ENCODE results near the gene AGR2.
"Not testable (repeated sequence)": the region's sequence is repeated elsewhere in the genome, so short reads cannot be mapped to it uniquely, and the experiment has no call there.

The AGR2 gene

GRCh38 chr7:16773326-16773725 lies 31.5 kb downstream of the AGR2 start:
- no peak for DNase-seq

GRCh38 chr7:16770657-16771329 lies 34.0 kb downstream of the AGR2 start:
- DNase-seq, result no peak

- DNase-seq, result not testable (repeated sequence)
Observed at GRCh38 chr7:16769994-16770393, 34.8 kb downstream of the AGR2 start.

- no peak for DNase-seq
Observed at GRCh38 chr7:16765436-16765859, 39.4 kb downstream of the AGR2 start.

- DNase-seq, result no peak
Observed at GRCh38 chr7:16764942-16765341, 39.9 kb downstream of the AGR2 start.

GRCh38 chr7:16762177-16762576 lies 42.6 kb downstream of the AGR2 start:
- DNase-seq, result no peak

GRCh38 chr7:16759840-16760239 lies 45.0 kb downstream of the AGR2 start:
- DNase-seq, result no peak

- no peak for DNase-seq
Observed at GRCh38 chr7:16758631-16759611, 45.9 kb downstream of the AGR2 start.

- no peak for DNase-seq
Observed at GRCh38 chr7:16758036-16758435, 46.8 kb downstream of the AGR2 start.

GRCh38 chr7:16755397-16755796 lies 49.4 kb downstream of the AGR2 start:
- no peak for DNase-seq

- no peak for DNase-seq
Observed at GRCh38 chr7:16754856-16755317, 49.9 kb downstream of the AGR2 start.

- DNase-seq, result no peak
Observed at GRCh38 chr7:16753932-16754855, 50.6 kb downstream of the AGR2 start.

GRCh38 chr7:16753102-16753931 lies 51.5 kb downstream of the AGR2 start, which contains the start of gene TSPAN13:
Gene TSPAN13 (plus strand): TSS chr7:16753755. CDS start chr7:16753968, 213 bp downstream.
- DNase-seq, result peak; percentile 25

- no peak for DNase-seq
Observed at GRCh38 chr7:16747102-16747501, 57.7 kb downstream of the AGR2 start.

- no peak for DNase-seq
Observed at GRCh38 chr7:16745645-16746044, 59.2 kb downstream of the AGR2 start.

GRCh38 chr7:16744518-16745250 lies 60.1 kb downstream of the AGR2 start:
- DNase-seq, result no peak

GRCh38 chr7:16743236-16743635 lies 61.6 kb downstream of the AGR2 start:
- no peak for DNase-seq

GRCh38 chr7:16742547-16742946 lies 62.3 kb downstream of the AGR2 start:
- DNase-seq, result no peak

Data from CD4-positive, alpha-beta T cell treated with Interleukin-4 for 4 hours (primary cell).